Fibroblast of pulmonary artery (primary cell): ENCODE data around the gene CHST15.

Experiments used
- DNase-seq: peaks from one replicate; pipeline ENCODE4 v3.0.0-alpha.2; 2010; ENCODE audit warnings: low read depth
- H3K4me3 ChIP-seq: replicated peaks from 2 replicates; pipeline ENCODE4 v1.5.1; 2011; ENCODE audit warnings: low read depth, mild to moderate bottlenecking, control low read depth, low read length, moderate library complexity
- CTCF ChIP-seq: IDR thresholded peaks from 2 replicates; pipeline ENCODE4 v1.5.1; 2011; ENCODE audit warnings: mild to moderate bottlenecking, control low read depth, low read length, inconsistent platforms; ENCODE audit errors: missing control alignments

Gene CHST15

GRCh38 chr10:124032971-124033886, 60.2 kb downstream of the CHST15 start:
- H3K4me3 ChIP-seq = no peak overlapping the region
- peak; percentile 40 for DNase-seq
- TF ChIP-seq CTCF = no peak

DNA sequence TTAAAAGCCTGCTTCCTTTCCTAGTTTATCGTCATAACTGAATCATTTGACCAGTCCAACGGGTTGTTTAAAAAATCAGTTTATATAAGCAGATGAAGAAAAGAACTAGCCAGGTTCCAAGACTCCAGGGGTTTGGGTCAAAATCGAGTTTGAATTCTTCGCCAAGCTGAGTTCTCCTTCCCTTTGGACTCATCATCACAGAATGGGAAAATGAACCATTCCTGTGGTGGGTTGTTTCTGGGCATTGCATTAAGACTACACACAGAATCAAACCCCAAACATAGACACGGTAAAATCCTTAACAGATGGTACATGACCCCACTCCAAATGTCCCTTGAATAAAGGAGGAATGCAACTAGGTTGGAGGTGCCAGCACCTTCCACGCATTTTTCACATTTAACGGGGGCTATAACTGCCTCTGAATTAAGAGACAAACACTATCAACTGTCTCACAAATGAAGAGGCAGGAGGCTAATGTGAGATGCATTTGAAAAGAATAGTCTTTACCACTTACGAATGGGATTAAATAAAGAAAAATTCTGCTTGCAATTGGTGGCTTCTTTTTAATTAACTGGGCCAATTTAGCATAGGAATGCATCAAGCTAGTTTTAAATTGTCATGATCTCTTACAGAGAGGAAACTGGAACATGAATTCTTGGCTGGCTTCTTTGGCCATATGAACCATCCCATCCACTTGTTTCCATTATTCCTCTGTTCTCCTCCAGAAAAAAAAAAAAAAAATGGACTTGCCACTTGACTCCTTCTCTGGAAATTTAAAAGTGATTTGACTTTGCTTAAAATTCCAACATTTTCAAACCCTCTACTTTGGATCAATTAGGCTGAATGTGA, 61.1 kb downstream of the CHST15 start:
- DNase-seq = no peak

GRCh38 chr10:124030492-124031110, 62.8 kb downstream of the CHST15 start:
- TF ChIP-seq CTCF = no peak
- no peak overlapping the region for H3K4me3 ChIP-seq
- DNase-seq = no peak

More for the DNA sequence above, 61.1 kb downstream of the CHST15 start:
- no peak for TF ChIP-seq CTCF
- H3K4me3 ChIP-seq = no peak overlapping the region

DNA sequence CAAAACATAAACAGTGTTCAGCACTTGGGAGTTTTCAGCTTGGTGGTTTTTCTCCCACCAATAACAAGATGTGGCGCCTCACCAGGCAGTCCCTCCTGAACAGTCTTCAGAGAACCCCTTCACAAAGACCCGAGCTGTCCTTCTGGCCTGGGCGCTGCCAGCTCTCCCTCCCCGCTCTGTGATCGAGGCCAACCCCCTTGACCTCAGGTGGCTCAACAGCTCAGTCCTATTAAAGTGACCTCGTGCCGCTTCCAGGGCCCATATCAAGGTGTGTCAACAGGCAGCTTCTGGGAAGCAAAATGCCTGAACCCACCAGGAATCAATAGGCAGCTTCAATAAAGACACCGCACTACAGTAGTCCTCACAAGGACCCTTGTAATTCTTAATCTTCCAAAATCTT, 63.3 kb downstream of the CHST15 start:
- no peak for TF ChIP-seq CTCF
- no peak for DNase-seq
- H3K4me3 ChIP-seq = no peak overlapping the region

- no peak for DNase-seq
- TF ChIP-seq CTCF = no peak
- H3K4me3 ChIP-seq = no peak overlapping the region
These were observed 63.8 kb downstream of the CHST15 start for GRCh38 chr10:124029559-124029958.

GRCh38 chr10:124028700-124029480, 64.5 kb downstream of the CHST15 start:
- TF ChIP-seq CTCF = no peak
- DNase-seq = no peak
- no peak overlapping the region for H3K4me3 ChIP-seq
